ENCODE results near the gene TSPAN9. TPM values are rescaled to one million over a fixed set of nuclear protein-coding genes. Genes with fewer than 3 reads are reported as not detected.

The TSPAN9 gene
- total RNA-seq, 3 donors from 2014 or later (not counting 1 experiment from before 2014, with no cell fraction given): 0.86 to 1.6 (median 1.1) TPM

DNA sequence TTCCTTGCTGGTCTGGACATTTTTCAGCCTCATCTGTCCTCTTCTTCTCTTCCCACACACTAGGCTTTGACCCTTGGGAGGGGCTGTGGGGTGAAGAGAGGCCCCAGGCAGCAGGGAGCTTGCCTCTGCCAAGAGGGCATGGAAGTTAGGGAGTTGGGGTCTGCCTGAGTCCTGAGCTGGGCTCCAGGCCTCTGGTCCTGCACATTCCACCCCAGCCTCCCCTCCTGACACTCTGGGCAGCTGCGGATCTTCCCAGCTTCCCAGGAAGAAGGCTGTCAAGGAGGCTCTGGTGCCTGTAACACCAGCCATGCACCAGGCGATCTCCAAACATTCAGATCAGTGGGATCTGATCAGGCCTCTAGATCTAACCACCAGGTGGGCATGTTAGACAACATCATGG is 244.7 kb downstream of the TSPAN9 start:
- WGBS (ENCODE audit: insufficient coverage): 95% methylated on average over 2 of the region's 2 CpGs
- Mint-ChIP-seq H3K4me1 (no peaks in the 10 kb centered on the region), H3K27me3 (ENCODE audit: low read depth in 2 of 2) (peaks cover 0 to 4% of the 10 kb centered on the region in 2 donors), H3K4me3 (no peak overlapping the region), H3K9me3 (no peaks in the 10 kb centered on the region), H3K36me3 (no peaks in the 10 kb centered on the region), H3K27ac (no peak overlapping the region)
- ATAC-seq (no peak), DNase-seq (no peak)
- intact Hi-C loops (cut with micrococcal nuclease): no loop called here
- Histone ChIP-seq H3K4me1 (ENCODE audit: control insufficient read depth, insufficient read depth, low read length) (no peaks in the 10 kb centered on the region), H3K27ac (ENCODE audit: low read length) (no peak overlapping the region), H3K4me3 (ENCODE audit: low read length) (no peak overlapping the region), H3K36me3 (ENCODE audit: control insufficient read depth, insufficient read depth, low read length) (no peaks in the 10 kb centered on the region), H3K9me3 (ENCODE audit: control insufficient read depth, insufficient read depth, low read length) (no peaks in the 10 kb centered on the region), H3K27me3 (ENCODE audit: control insufficient read depth, insufficient read depth, low read length) (no peaks in the 10 kb centered on the region)
- TF ChIP-seq, protein P1, sequence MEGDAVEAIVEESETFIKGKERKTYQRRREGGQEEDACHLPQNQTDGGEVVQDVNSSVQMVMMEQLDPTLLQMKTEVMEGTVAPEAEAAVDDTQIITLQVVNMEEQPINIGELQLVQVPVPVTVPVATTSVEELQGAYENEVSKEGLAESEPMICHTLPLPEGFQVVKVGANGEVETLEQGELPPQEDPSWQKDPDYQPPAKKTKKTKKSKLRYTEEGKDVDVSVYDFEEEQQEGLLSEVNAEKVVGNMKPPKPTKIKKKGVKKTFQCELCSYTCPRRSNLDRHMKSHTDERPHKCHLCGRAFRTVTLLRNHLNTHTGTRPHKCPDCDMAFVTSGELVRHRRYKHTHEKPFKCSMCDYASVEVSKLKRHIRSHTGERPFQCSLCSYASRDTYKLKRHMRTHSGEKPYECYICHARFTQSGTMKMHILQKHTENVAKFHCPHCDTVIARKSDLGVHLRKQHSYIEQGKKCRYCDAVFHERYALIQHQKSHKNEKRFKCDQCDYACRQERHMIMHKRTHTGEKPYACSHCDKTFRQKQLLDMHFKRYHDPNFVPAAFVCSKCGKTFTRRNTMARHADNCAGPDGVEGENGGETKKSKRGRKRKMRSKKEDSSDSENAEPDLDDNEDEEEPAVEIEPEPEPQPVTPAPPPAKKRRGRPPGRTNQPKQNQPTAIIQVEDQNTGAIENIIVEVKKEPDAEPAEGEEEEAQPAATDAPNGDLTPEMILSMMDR (IDR thresholded peaks at IDR 0.05): no peak

- H3K27ac Mint-ChIP-seq: no peak overlapping the region
Measured at GRCh38 chr12:3323002-3323685, 246.0 kb downstream of the TSPAN9 start.

GRCh38 chr12:3325736-3326135 is 248.6 kb downstream of the TSPAN9 start:
- Histone ChIP-seq H3K27me3 (ENCODE audit: control insufficient read depth, insufficient read depth, low read length) (no peaks in the 10 kb centered on the region), H3K4me1 (ENCODE audit: control insufficient read depth, insufficient read depth, low read length) (no peaks in the 10 kb centered on the region), H3K36me3 (ENCODE audit: control insufficient read depth, insufficient read depth, low read length) (no peaks in the 10 kb centered on the region), H3K27ac (ENCODE audit: low read length) (no peak overlapping the region), H3K4me3 (ENCODE audit: low read length) (no peak overlapping the region), H3K9me3 (ENCODE audit: control insufficient read depth, insufficient read depth, low read length) (no peaks in the 10 kb centered on the region)
- no peaks in the 10 kb centered on the region for H3K9me3 Mint-ChIP-seq
- peaks cover 0 to 7% of the 10 kb centered on the region in 2 donors for H3K27me3 Mint-ChIP-seq (ENCODE audit: low read depth in 2 of 2)
- H3K4me1 Mint-ChIP-seq: no peaks in the 10 kb centered on the region
- no peak for ATAC-seq
- no peak for DNase-seq
- no peaks in the 10 kb centered on the region for H3K36me3 Mint-ChIP-seq
- intact Hi-C loops (cut with micrococcal nuclease): no loop called here
- no peak overlapping the region for H3K27ac Mint-ChIP-seq
- no peak overlapping the region for H3K4me3 Mint-ChIP-seq
- TF ChIP-seq, protein P1 (IDR thresholded peaks at IDR 0.05): no peak

More at GRCh38 chr12:3323002-3323685, 246.0 kb downstream of the TSPAN9 start:
- H3K4me3 Mint-ChIP-seq: no peak overlapping the region
- no peaks in the 10 kb centered on the region for H3K36me3 Mint-ChIP-seq
- Histone ChIP-seq H3K27me3 (ENCODE audit: control insufficient read depth, insufficient read depth, low read length) (no peaks in the 10 kb centered on the region), H3K4me1 (ENCODE audit: control insufficient read depth, insufficient read depth, low read length) (no peaks in the 10 kb centered on the region), H3K9me3 (ENCODE audit: control insufficient read depth, insufficient read depth, low read length) (no peaks in the 10 kb centered on the region), H3K4me3 (ENCODE audit: low read length) (no peak overlapping the region), H3K27ac (ENCODE audit: low read length) (no peak overlapping the region), H3K36me3 (ENCODE audit: control insufficient read depth, insufficient read depth, low read length) (no peaks in the 10 kb centered on the region)
- 86% methylated on average over 12 of the region's 12 CpGs for WGBS (ENCODE audit: insufficient coverage)
- H3K9me3 Mint-ChIP-seq: no peaks in the 10 kb centered on the region
- H3K27me3 Mint-ChIP-seq (ENCODE audit: low read depth in 2 of 2): peaks cover 0 to 6% of the 10 kb centered on the region in 2 donors
- no peaks in the 10 kb centered on the region for H3K4me1 Mint-ChIP-seq
- DNase-seq: no peak
- TF ChIP-seq, protein P1 (IDR thresholded peaks at IDR 0.05): no peak
- intact Hi-C loops (cut with micrococcal nuclease): no loop called here
- no peak for ATAC-seq

Measured in natural killer cell (primary cell).